GM18868 (cell line): ENCODE results near the gene TMPRSS11D.
A peak's percentile ranks its signal among the peaks of the same experiment; 100 is the strongest.

Experiments used
- ATAC-seq: cut with Tn5 transposase; IDR thresholded peaks from one replicate; pipeline ENCODE4 v1.9.1; 2021; ENCODE audit warnings: mild to moderate bottlenecking, moderate library complexity; ENCODE audit not compliant: unreplicated experiment

The TMPRSS11D gene

GRCh38 chr4:67891645-67892044, 7.8 kb upstream of the TMPRSS11D start:
- no peak for ATAC-seq

GRCh38 chr4:67886281-67886680, 2.5 kb upstream of the TMPRSS11D start:
- no peak for ATAC-seq

GRCh38 chr4:67885762-67886161, 2.0 kb upstream of the TMPRSS11D start:
- no peak for ATAC-seq

- ATAC-seq: no peak
Measured at GRCh38 chr4:67884701-67885100, 899 bp upstream of the TMPRSS11D start.

GRCh38 chr4:67883458-67883857, 344 bp downstream of the TMPRSS11D start:
- no peak for ATAC-seq

- no peak for ATAC-seq
Measured at GRCh38 chr4:67880866-67881610, 2.8 kb downstream of the TMPRSS11D start.

- no peak for ATAC-seq
Measured at GRCh38 chr4:67879486-67879885, 4.3 kb downstream of the TMPRSS11D start.

GRCh38 chr4:67877086-67877485, 6.7 kb downstream of the TMPRSS11D start:
- ATAC-seq: no peak

- no peak for ATAC-seq
Measured at GRCh38 chr4:67874986-67875385, 8.8 kb downstream of the TMPRSS11D start.

- no peak for ATAC-seq
Measured at GRCh38 chr4:67873116-67873515, 10.7 kb downstream of the TMPRSS11D start.

GRCh38 chr4:67871867-67872266, 11.9 kb downstream of the TMPRSS11D start:
- ATAC-seq: peak; percentile 94

- ATAC-seq: no peak
Measured at GRCh38 chr4:67869580-67870190, 14.1 kb downstream of the TMPRSS11D start.

GRCh38 chr4:67861513-67861912, 22.3 kb downstream of the TMPRSS11D start:
- peak; percentile 78 for ATAC-seq

GRCh38 chr4:67853336-67853735, 30.5 kb downstream of the TMPRSS11D start:
- no peak for ATAC-seq

GRCh38 chr4:67820903-67821302, 62.9 kb downstream of the TMPRSS11D start:
- ATAC-seq: no peak

GRCh38 chr4:67810011-67810410, 73.8 kb downstream of the TMPRSS11D start:
- ATAC-seq: no peak

- no peak for ATAC-seq
Measured at GRCh38 chr4:67809502-67809901, 74.3 kb downstream of the TMPRSS11D start.

GRCh38 chr4:67796810-67797209, 87.0 kb downstream of the TMPRSS11D start:
- no peak for ATAC-seq

GRCh38 chr4:67790721-67791120, 93.1 kb downstream of the TMPRSS11D start:
- no peak for ATAC-seq

- no peak for ATAC-seq
Measured at GRCh38 chr4:67787311-67787710, 96.5 kb downstream of the TMPRSS11D start.

- peak; percentile 68 for ATAC-seq
Measured at GRCh38 chr4:67785528-67785927, 98.3 kb downstream of the TMPRSS11D start.

- no peak for ATAC-seq
Measured at GRCh38 chr4:67779631-67780030, 104.2 kb downstream of the TMPRSS11D start.

GRCh38 chr4:67776746-67777145, 107.1 kb downstream of the TMPRSS11D start:
- no peak for ATAC-seq
